RWPE1 (cell line): ENCODE results near the gene RBMS3.

Source experiments
- CTCF ChIA-PET: fragments of 350-600 bp; sonication (Branson Sonifier 250); formaldehyde crosslinking; extraction: SDS; loops from one replicate; lab custom pipeline; 2021; lab: Yijun Ruan, JAX
- POLR2A ChIA-PET: fragments of 400-600 bp; formaldehyde crosslinking; extraction: SDS; loops from one replicate; lab custom pipeline; 2020; ENCODE audit warnings: antibody characterized with exemption; ENCODE audit not compliant: low non-redundant PET; lab: Yijun Ruan, JAX
- DNase-seq: peaks from one replicate; pipeline ENCODE4 v3.0.0; 2012; ENCODE audit warnings: low spot score
- H3K27ac ChIP-seq: fragments of 450-650 bp; 2 replicates; pipeline ENCODE4 v1.5.1; 2017
- CTCF ChIP-seq: fragments of 450-650 bp; conservative IDR thresholded peaks from 2 replicates; pipeline ENCODE4 v1.5.1; 2017; ENCODE audit warnings: low read depth, mild to moderate bottlenecking

Gene RBMS3

GRCh38 chr3:29494305-29495036 lies 213.6 kb downstream of the RBMS3 start:
- no peak overlapping the region for H3K27ac ChIP-seq
- ChIA-PET POLR2A (no interaction called here), CTCF (no interaction called here)

GRCh38 chr3:29497282-29497681 lies 216.4 kb downstream of the RBMS3 start:
- CTCF ChIA-PET = no interaction called here
- H3K27ac ChIP-seq = no peak overlapping the region

More at GRCh38 chr3:29494305-29495036, 213.6 kb downstream of the RBMS3 start:
- no peak for DNase-seq
- TF ChIP-seq CTCF = no peak

GRCh38 chr3:29502771-29503170 lies 221.9 kb downstream of the RBMS3 start:
- ChIA-PET POLR2A (no interaction called here), CTCF (no interaction called here)
- no peak for DNase-seq
- no peak for TF ChIP-seq CTCF
- H3K27ac ChIP-seq = no peak overlapping the region

More at GRCh38 chr3:29497282-29497681, 216.4 kb downstream of the RBMS3 start:
- TF ChIP-seq CTCF = no peak
- DNase-seq = no peak
- POLR2A ChIA-PET = no interaction called here

GRCh38 chr3:29503314-29503713 lies 222.4 kb downstream of the RBMS3 start:
- no peak for DNase-seq
- no peak overlapping the region for H3K27ac ChIP-seq
- TF ChIP-seq CTCF = no peak
- CTCF ChIA-PET = no interaction called here
- POLR2A ChIA-PET = no interaction called here

GRCh38 chr3:29503958-29504357 lies 223.1 kb downstream of the RBMS3 start:
- TF ChIP-seq CTCF = no peak
- no peak overlapping the region for H3K27ac ChIP-seq
- no peak for DNase-seq
- POLR2A ChIA-PET = no interaction called here
- CTCF ChIA-PET = no interaction called here

- no peak for DNase-seq
- TF ChIP-seq CTCF = no peak
- POLR2A ChIA-PET = no interaction called here
- H3K27ac ChIP-seq = no peak overlapping the region
- CTCF ChIA-PET = no interaction called here
These were observed 225.6 kb downstream of the RBMS3 start for GRCh38 chr3:29506502-29506901.
